ENCODE measurements around the gene RRAGB.
"Not testable (repeated sequence)": the region's sequence is repeated elsewhere in the genome, so short reads cannot be mapped to it uniquely, and the experiment has no call there.

RRAGB gene

GRCh38 chrX:55705066-55705465 is 12.5 kb upstream of the RRAGB start:
- H3K4me1 ChIP-seq (ENCODE audit: control insufficient read depth in 2 of 2, insufficient read depth in 1 of 2, low read depth in 1 of 2, low read length in 2 of 2); H3K9ac ChIP-seq (ENCODE audit: low read depth, low read length, poor library complexity); H3K4me3 ChIP-seq (ENCODE audit: low read length in 2 of 2); H3K36me3 ChIP-seq (replicated peaks in 1 of 2; ENCODE audit: control insufficient read depth in 2 of 2, insufficient read depth in 2 of 2, low read length in 2 of 2); H2AFZ ChIP-seq (ENCODE audit: low read length); H3K27ac ChIP-seq (replicated peaks; ENCODE audit: low read length); H2BK5ac ChIP-seq (ENCODE audit: low read length); H3K18ac ChIP-seq (ENCODE audit: low read length); H2BK12ac ChIP-seq (ENCODE audit: low read length); H2BK15ac ChIP-seq (ENCODE audit: low read length); H3K4ac ChIP-seq (ENCODE audit: low read length); H3K79me1 ChIP-seq (ENCODE audit: low read depth, low read length); H3K9me3 ChIP-seq (replicated peaks in 1 of 2; ENCODE audit: control insufficient read depth in 2 of 2, insufficient read depth in 1 of 2, low read depth in 1 of 2, low read length in 2 of 2); H3K27me3 ChIP-seq (ENCODE audit: control insufficient read depth in 3 of 3, insufficient read depth in 3 of 3, low read depth in 1 of 3, low read length in 3 of 3); H3K23ac ChIP-seq (ENCODE audit: low read depth, low read length, poor library complexity); H4K8ac ChIP-seq (ENCODE audit: low read depth, low read length); H2AK5ac ChIP-seq (ENCODE audit: low read depth, low read length); H3K4me2 ChIP-seq (ENCODE audit: insufficient read depth, low read length, poor library complexity, severe bottlenecking); H2BK120ac ChIP-seq (ENCODE audit: low read depth, low read length); H3K14ac ChIP-seq (ENCODE audit: low read length); H4K91ac ChIP-seq (ENCODE audit: low read depth, low read length, poor library complexity); DNase-seq (ENCODE audit: low spot score): not testable (repeated sequence)
- WGBS, 2 donors (ENCODE audit: extremely low coverage in 2 of 2, insufficient read length in 2 of 2, insufficient replicate concordance in 1 of 2) = no CpG with 5 or more reads among the region's 5 CpGs

GRCh38 chrX:55709735-55710134 is 7.8 kb upstream of the RRAGB start:
- H4K91ac ChIP-seq (ENCODE audit: low read depth, low read length, poor library complexity) = no peak overlapping the region
- no peak overlapping the region for H3K4me3 ChIP-seq (ENCODE audit: low read length in 2 of 2)
- H2BK12ac ChIP-seq (ENCODE audit: low read length) = no peak overlapping the region
- H4K8ac ChIP-seq (ENCODE audit: low read depth, low read length) = no peak overlapping the region
- no peak overlapping the region for H3K9ac ChIP-seq (ENCODE audit: low read depth, low read length, poor library complexity)
- H2BK120ac ChIP-seq (ENCODE audit: low read depth, low read length) = no peak overlapping the region
- H3K36me3 ChIP-seq (replicated peaks in 1 of 2; ENCODE audit: control insufficient read depth in 2 of 2, insufficient read depth in 2 of 2, low read length in 2 of 2) = no peaks in the 10 kb centered on the region
- H3K4me2 ChIP-seq (ENCODE audit: insufficient read depth, low read length, poor library complexity, severe bottlenecking) = no peak overlapping the region
- no peak overlapping the region for H3K23ac ChIP-seq (ENCODE audit: low read depth, low read length, poor library complexity)
- no peak for DNase-seq (ENCODE audit: low spot score)
- no peaks in the 10 kb centered on the region for H3K27me3 ChIP-seq (ENCODE audit: control insufficient read depth in 3 of 3, insufficient read depth in 3 of 3, low read depth in 1 of 3, low read length in 3 of 3)
- no peak overlapping the region for H3K14ac ChIP-seq (ENCODE audit: low read length)
- H2BK15ac ChIP-seq (ENCODE audit: low read length) = no peak overlapping the region
- no peaks in the 10 kb centered on the region for H3K79me1 ChIP-seq (ENCODE audit: low read depth, low read length)
- no peak overlapping the region for H2BK5ac ChIP-seq (ENCODE audit: low read length)
- peaks cover 0 to 8% of the 10 kb centered on the region in 2 donors for H3K9me3 ChIP-seq (replicated peaks in 1 of 2; ENCODE audit: control insufficient read depth in 2 of 2, insufficient read depth in 1 of 2, low read depth in 1 of 2, low read length in 2 of 2)
- WGBS, 2 donors (ENCODE audit: extremely low coverage in 2 of 2, insufficient read length in 2 of 2, insufficient replicate concordance in 1 of 2) = no CpG with 5 or more reads among the region's 1 CpG
- H2AFZ ChIP-seq (ENCODE audit: low read length) = no peak overlapping the region
- no peak overlapping the region for H3K18ac ChIP-seq (ENCODE audit: low read length)
- H3K27ac ChIP-seq (replicated peaks; ENCODE audit: low read length) = no peak overlapping the region
- H3K4me1 ChIP-seq (ENCODE audit: control insufficient read depth in 2 of 2, insufficient read depth in 1 of 2, low read depth in 1 of 2, low read length in 2 of 2) = no peaks in the 10 kb centered on the region
- H3K4ac ChIP-seq (ENCODE audit: low read length) = no peak overlapping the region
- no peak overlapping the region for H2AK5ac ChIP-seq (ENCODE audit: low read depth, low read length)

GRCh38 chrX:55710701-55711100 is 6.8 kb upstream of the RRAGB start:
- Histone ChIP-seq H2AK5ac (ENCODE audit: low read depth, low read length) (no peak overlapping the region), H2BK120ac (ENCODE audit: low read depth, low read length) (no peak overlapping the region), H4K91ac (ENCODE audit: low read depth, low read length, poor library complexity) (no peak overlapping the region), H3K14ac (ENCODE audit: low read length) (no peak overlapping the region), H3K4ac (ENCODE audit: low read length) (no peak overlapping the region), H3K4me3 (ENCODE audit: low read length in 2 of 2) (no peak overlapping the region), H3K4me2 (ENCODE audit: insufficient read depth, low read length, poor library complexity, severe bottlenecking) (no peak overlapping the region), H3K18ac (ENCODE audit: low read length) (no peak overlapping the region), H2BK12ac (ENCODE audit: low read length) (no peak overlapping the region), H3K27me3 (ENCODE audit: control insufficient read depth in 3 of 3, insufficient read depth in 3 of 3, low read depth in 1 of 3, low read length in 3 of 3) (no peaks in the 10 kb centered on the region), H2BK5ac (ENCODE audit: low read length) (no peak overlapping the region), H3K9ac (ENCODE audit: low read depth, low read length, poor library complexity) (no peak overlapping the region), H3K9me3 (replicated peaks in 1 of 2; ENCODE audit: control insufficient read depth in 2 of 2, insufficient read depth in 1 of 2, low read depth in 1 of 2, low read length in 2 of 2) (peaks cover 0 to 8% of the 10 kb centered on the region in 2 donors), H3K4me1 (ENCODE audit: control insufficient read depth in 2 of 2, insufficient read depth in 1 of 2, low read depth in 1 of 2, low read length in 2 of 2) (no peaks in the 10 kb centered on the region), H3K79me1 (ENCODE audit: low read depth, low read length) (no peaks in the 10 kb centered on the region), H3K36me3 (replicated peaks in 1 of 2; ENCODE audit: control insufficient read depth in 2 of 2, insufficient read depth in 2 of 2, low read length in 2 of 2) (no peaks in the 10 kb centered on the region), H2AFZ (ENCODE audit: low read length) (no peak overlapping the region), H3K27ac (replicated peaks; ENCODE audit: low read length) (no peak overlapping the region), H3K23ac (ENCODE audit: low read depth, low read length, poor library complexity) (no peak overlapping the region), H4K8ac (ENCODE audit: low read depth, low read length) (no peak overlapping the region), H2BK15ac (ENCODE audit: low read length) (no peak overlapping the region)
- no CpG with 5 or more reads among the region's 3 CpGs for WGBS, 2 donors (ENCODE audit: extremely low coverage in 2 of 2, insufficient read length in 2 of 2, insufficient replicate concordance in 1 of 2)
- no peak for DNase-seq (ENCODE audit: low spot score)

GRCh38 chrX:55713631-55714030 is 3.9 kb upstream of the RRAGB start:
- H3K4me2 ChIP-seq (ENCODE audit: insufficient read depth, low read length, poor library complexity, severe bottlenecking) = no peak overlapping the region
- H3K4me1 ChIP-seq (ENCODE audit: control insufficient read depth in 2 of 2, insufficient read depth in 1 of 2, low read depth in 1 of 2, low read length in 2 of 2) = no peaks in the 10 kb centered on the region
- H3K27me3 ChIP-seq (ENCODE audit: control insufficient read depth in 3 of 3, insufficient read depth in 3 of 3, low read depth in 1 of 3, low read length in 3 of 3) = no peaks in the 10 kb centered on the region
- no peak overlapping the region for H2BK120ac ChIP-seq (ENCODE audit: low read depth, low read length)
- no peak for DNase-seq (ENCODE audit: low spot score)
- H2AK5ac ChIP-seq (ENCODE audit: low read depth, low read length) = no peak overlapping the region
- H4K91ac ChIP-seq (ENCODE audit: low read depth, low read length, poor library complexity) = no peak overlapping the region
- peaks cover 0 to 5% of the 10 kb centered on the region in 2 donors for H3K9me3 ChIP-seq (replicated peaks in 1 of 2; ENCODE audit: control insufficient read depth in 2 of 2, insufficient read depth in 1 of 2, low read depth in 1 of 2, low read length in 2 of 2)
- H3K4me3 ChIP-seq (ENCODE audit: low read length in 2 of 2) = no peak overlapping the region
- no peak overlapping the region for H3K9ac ChIP-seq (ENCODE audit: low read depth, low read length, poor library complexity)
- H3K23ac ChIP-seq (ENCODE audit: low read depth, low read length, poor library complexity) = no peak overlapping the region
- no peak overlapping the region for H3K18ac ChIP-seq (ENCODE audit: low read length)
- H2BK12ac ChIP-seq (ENCODE audit: low read length) = no peak overlapping the region
- H2BK15ac ChIP-seq (ENCODE audit: low read length) = no peak overlapping the region
- no peak overlapping the region for H3K14ac ChIP-seq (ENCODE audit: low read length)
- H3K79me1 ChIP-seq (ENCODE audit: low read depth, low read length) = no peaks in the 10 kb centered on the region
- no peak overlapping the region for H2AFZ ChIP-seq (ENCODE audit: low read length)
- no CpG with 5 or more reads among the region's 1 CpG for WGBS, 2 donors (ENCODE audit: extremely low coverage in 2 of 2, insufficient read length in 2 of 2, insufficient replicate concordance in 1 of 2)
- H2BK5ac ChIP-seq (ENCODE audit: low read length) = no peak overlapping the region
- no peaks in the 10 kb centered on the region for H3K36me3 ChIP-seq (replicated peaks in 1 of 2; ENCODE audit: control insufficient read depth in 2 of 2, insufficient read depth in 2 of 2, low read length in 2 of 2)
- H4K8ac ChIP-seq (ENCODE audit: low read depth, low read length) = no peak overlapping the region
- no peak overlapping the region for H3K27ac ChIP-seq (replicated peaks; ENCODE audit: low read length)
- no peak overlapping the region for H3K4ac ChIP-seq (ENCODE audit: low read length)

Data from neuronal stem cell (in vitro differentiated cells).